ENCODE data around the gene LCOR.

DNA sequence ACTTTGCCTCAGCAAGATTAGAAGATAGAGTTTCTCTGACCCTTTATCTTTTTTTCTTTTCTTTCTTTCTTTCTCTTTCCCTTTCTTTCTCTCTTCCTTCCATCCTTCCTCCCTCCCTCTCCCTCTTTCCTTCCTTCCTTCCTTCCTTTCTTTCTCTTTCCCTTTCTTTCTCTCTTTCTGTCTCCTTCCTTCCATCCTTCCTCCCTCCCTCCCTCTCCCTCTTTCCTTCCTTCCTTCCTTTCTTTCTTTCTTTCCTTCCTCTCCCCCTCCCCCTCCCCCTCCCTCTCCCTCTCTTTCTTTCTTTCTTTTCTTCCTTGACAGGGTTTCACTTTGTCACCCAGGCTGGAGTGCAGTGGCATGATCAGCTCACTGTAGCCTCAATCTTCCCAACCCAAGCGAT, 40.2 kb upstream of the LCOR start:
- TF ChIP-seq CTCF (IDR thresholded peaks at IDR 0.05) (no peak), EZH2 (IDR thresholded peaks at IDR 0.05) (no peak), EZH2phosphoT487 (IDR thresholded peaks at IDR 0.05) (no peak)

All from neural progenitor cell (in vitro differentiated cells).